Stimulated activated CD4-positive, alpha-beta T cell treated with anti-CD3 and anti-CD28 coated beads, Interleukin-1b, Interleukin-23, amount 100 ng/mL, for 1 hour (primary cell): Measurements from ENCODE around the gene SDK1.

Experiments used
- DNase-seq, 2 donors: peaks; one replicate each; pipeline ENCODE4 v3.0.0-alpha.2; 2020; ENCODE audit warnings: low read depth in 2 of 2

The SDK1 gene

GRCh38 chr7:3887096-3887690, 586.1 kb downstream of the SDK1 start:
- no peak for DNase-seq

DNA sequence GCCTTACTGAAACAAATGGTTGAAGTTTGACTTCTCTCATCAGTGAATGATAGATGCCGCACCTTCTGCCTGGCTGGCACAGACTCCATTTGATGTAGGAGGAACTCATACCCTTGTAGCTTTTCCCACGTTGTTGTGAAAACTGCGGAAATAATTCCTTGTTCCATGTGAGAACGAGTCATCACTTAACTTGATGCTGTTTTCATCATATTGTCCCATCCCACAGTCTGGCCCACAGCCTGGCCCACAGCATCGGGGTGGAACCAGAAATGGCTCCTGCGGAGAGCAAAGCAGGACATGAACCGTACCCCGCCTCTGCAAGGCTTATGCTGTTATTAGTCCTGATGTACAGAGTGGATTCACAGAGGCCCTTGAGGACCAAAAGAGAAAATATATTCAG, 587.0 kb downstream of the SDK1 start:
- DNase-seq: no peak

DNA sequence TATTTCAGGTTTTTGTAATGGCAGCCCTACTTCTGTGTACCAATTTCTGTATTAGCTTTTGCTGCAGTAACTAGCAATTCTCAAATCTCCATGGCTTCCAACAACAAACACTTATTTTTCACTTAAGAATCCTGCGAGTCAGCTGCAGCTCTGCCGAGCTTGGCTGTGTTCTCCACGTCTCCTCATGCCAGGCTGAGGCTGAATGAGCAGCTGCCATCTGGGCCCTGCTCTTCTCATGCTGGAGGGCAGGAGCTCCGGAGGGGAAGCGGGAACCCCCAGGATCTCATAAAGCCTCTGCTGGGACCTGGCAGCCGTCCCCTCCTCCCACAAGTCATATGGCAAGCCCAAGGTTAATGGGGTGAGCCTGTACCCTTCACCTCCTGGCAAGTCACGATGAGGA, 591.1 kb downstream of the SDK1 start:
- DNase-seq: no peak

- no peak for DNase-seq
Measured at GRCh38 chr7:3892686-3893085, 591.6 kb downstream of the SDK1 start.

DNA sequence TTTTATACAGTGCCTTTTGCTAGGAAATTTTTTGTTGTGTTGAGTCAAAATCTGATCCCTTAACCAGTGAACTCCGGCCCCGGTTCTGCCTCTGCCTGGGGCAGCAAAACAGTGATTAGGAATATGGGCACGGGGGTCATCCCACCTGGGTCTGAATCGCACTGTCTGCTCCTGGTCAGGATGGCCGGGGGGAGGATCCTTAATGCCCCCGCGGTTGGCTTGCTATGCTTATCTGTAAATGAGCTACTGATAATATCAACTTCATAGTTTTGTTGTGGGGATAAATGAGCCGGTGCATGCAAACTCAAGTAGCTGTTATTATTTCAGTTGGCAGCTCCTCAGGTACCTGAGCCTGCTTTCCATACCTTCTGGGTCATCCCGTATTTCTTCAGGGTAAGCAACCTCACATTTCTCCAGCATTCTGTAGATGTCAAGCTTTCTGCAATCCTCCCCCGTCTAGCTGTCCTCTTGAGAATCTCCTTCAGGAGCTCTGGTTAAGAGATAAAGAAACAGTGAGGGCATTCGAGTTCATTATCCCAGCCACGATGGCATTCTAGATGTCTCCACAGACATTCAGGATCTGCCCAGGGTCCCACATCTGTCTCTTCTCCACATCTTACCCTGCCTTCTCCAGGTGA, 592.2 kb downstream of the SDK1 start:
- DNase-seq: no peak

DNA sequence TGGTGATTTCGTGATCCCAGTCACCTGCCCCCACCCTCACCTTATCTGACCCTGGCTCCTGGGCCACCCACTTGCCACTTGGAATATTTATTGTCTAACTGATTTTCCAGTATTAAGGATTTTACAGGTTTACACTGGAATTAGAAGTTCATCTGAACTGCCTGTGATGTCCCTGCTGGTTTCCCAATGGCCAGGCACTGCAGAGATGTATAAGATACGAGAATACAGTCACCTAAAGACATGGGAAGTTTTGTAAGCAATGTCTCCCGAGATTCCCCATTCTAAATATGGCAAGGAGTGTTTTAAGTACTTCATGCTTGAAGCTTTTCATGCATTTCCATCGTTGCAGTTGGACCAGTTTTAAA, 592.7 kb downstream of the SDK1 start:
- DNase-seq: no peak

GRCh38 chr7:3895341-3896116, 594.5 kb downstream of the SDK1 start:
- DNase-seq: no peak

- no peak for DNase-seq
Measured at GRCh38 chr7:3896169-3896765, 595.2 kb downstream of the SDK1 start.

DNA sequence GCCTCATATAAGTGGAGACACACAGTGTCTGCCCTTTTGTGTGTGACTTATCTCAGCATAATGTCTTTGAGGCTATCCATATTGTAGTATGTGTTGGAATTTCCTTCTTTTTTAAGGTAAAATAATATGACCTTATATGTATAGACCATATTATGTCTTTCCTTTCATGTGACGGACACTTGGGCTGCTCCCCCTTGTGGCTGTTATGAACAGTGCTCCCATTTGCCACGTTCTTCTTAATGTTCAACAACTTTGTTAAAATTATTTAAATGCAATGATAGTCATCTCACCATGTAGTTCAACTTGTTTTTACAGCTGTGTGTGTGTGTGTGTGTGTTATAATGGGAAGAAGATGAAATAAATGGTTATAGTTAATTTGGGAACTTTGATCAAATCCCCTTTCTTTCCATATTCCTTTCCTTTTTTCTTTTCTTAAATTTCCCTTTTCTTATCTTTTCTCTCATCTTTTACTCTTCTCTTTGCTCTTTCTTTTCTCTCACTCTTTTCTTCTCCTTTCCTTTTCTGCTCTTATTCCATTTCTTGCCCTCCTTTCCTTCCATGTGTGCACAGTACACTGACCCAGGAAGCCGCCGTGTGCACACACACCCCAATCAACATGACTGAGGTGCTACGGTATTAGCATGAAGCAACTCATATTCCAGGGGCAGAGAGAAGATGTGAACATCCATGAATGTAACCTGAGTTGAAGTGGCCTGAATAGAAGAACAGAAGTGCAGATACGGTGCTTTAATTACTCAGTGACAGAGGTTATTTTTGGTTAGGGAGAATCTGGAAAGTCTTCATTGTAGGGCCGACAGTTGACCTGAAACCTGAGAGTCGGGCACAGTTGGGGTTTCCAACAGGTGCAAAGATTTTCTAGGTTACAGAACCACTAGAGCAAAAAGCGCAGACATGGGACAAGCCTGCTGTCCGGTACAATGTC, 596.6 kb downstream of the SDK1 start:
- DNase-seq: peak in 1 of 2 donors; percentile 4

GRCh38 chr7:3899559-3899991, 598.5 kb downstream of the SDK1 start:
- no peak for DNase-seq

GRCh38 chr7:3908153-3908552, 607.1 kb downstream of the SDK1 start:
- DNase-seq: no peak

GRCh38 chr7:3909128-3909527, 608.1 kb downstream of the SDK1 start:
- DNase-seq: no peak

DNA sequence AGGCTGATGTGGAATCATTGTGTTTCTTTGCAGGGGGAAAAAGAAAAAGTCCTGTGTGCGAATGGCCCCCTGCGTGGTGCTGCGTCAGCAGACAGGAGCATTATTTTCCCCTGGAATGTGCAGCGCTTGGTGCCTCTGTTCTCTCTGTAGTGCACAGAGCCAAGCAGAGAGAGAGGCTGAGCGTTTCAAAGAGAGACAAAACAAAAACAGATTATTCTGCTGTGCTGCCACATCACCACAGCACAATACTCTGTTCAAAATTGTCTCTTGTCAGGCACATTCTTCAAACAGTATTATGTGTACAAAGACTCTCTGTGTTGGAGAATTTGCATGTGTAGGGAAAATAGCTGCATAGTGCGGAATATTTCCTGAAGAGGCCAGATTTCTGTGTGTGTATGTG, 609.0 kb downstream of the SDK1 start:
- DNase-seq: no peak

- no peak for DNase-seq
Measured at GRCh38 chr7:3911685-3912084, 610.6 kb downstream of the SDK1 start.

DNA sequence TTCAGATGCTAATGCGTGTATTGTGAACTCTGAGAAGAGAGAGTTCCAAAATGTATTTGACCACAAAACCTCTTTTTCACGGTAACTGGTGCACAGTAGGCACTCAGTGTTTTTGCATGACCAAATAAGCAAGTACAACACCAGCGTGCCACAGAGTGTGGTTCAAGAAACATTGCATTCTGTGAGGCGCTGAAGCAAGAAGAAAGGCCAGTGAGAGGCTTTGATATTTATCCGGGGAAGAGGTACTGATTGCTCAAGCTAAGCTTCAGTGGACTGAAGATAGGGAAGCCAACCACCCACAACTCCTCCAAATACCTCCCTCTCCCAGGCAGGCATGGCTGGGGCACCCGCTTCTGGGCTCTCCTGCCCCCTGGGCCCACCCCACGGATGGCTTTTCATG, 611.2 kb downstream of the SDK1 start:
- DNase-seq: no peak

- no peak for DNase-seq
Measured at GRCh38 chr7:3914051-3914775, 613.2 kb downstream of the SDK1 start.

DNA sequence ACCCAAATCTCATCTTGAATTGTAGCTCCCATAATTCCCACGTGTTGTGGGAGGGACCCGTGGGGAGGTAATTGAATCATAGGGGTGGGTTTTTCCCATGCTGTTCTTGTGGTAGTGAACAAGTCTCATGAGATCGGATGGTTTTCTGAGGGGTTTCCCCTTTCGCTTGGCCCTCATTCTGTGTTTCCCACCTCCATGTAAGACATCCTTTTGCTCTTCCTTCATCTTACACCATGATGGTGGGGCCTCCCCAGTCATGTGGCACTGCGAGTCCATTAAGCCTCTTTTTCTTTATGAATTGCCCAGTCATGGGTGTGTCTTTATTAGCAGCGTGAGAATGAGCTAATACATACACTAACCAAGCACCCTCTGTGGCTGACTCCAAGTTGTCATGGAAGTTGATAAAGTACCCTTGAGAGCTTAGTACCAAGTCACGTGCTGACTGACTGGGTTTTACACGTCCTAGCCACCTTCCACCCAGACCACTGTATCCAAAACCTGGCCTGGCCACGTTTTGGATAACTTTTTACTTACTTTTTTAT, 614.4 kb downstream of the SDK1 start:
- no peak for DNase-seq

GRCh38 chr7:3916146-3916545, 615.1 kb downstream of the SDK1 start:
- DNase-seq: no peak

GRCh38 chr7:3917436-3917835, 616.4 kb downstream of the SDK1 start:
- no peak for DNase-seq

DNA sequence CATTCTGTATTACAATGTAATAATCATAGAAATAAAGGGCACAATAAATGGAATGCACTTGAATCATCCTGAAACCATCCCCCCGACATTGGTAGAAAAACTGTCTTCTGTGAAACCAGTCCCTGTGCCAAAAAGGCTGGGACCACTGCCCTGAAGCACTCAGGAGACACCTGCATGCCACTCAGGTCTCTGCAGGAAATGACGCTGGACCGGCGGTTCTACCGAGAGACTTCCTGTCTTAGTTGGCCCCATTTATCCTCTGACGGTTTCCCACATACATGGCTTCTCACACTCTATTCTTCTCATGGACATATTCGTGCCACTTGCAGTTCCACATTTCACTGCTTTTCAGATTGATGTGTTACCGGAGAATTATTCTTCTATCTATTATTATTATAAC, 617.5 kb downstream of the SDK1 start:
- DNase-seq: no peak

- no peak for DNase-seq
Measured at GRCh38 chr7:3922175-3922635, 621.2 kb downstream of the SDK1 start.
